ENCODE measurements around the gene MAP2K3.
"Not testable (repeated sequence)": the region's sequence is repeated elsewhere in the genome, so short reads cannot be mapped to it uniquely, and the experiment has no call there.

- not testable (repeated sequence) for TF ChIP-seq EZH2 (IDR thresholded peaks at IDR 0.05; ENCODE audit: insufficient read depth, poor library complexity, severe bottlenecking); EZH2phosphoT487 (IDR thresholded peaks at IDR 0.05; ENCODE audit: insufficient read depth, low read depth)
Observed at GRCh38 chr17:21337981-21338625, 53.6 kb downstream of the MAP2K3 start.

All from GM23248 (cell line).